Thyroid gland (tissue), 4 donors: Measurements from ENCODE around the gene TNS4. TPM values are rescaled to one million over a fixed set of nuclear protein-coding genes. Genes with fewer than 3 reads are reported as not detected.

ENCODE experiments used
- DNase-seq, 2 donors: peaks; one replicate each; pipeline ENCODE4 v3.0.0-alpha.2; 2019
- H3K27ac ChIP-seq, 3 donors: fragments of 200-600 bp; sonication (generic); 1 replicate in 2 of 3; 2 replicates in 1 of 3; pipeline ENCODE4 v1.5.1; 2016 to 2019; ENCODE audit warnings: mild to moderate bottlenecking in 1 of 3, moderate library complexity in 1 of 3
- H3K27me3 ChIP-seq: fragments of 200-600 bp; sonication (generic); one replicate; pipeline ENCODE4 v1.5.1; 2019
- H3K36me3 ChIP-seq, 2 donors: fragments of 200-600 bp; sonication (generic); one replicate each; pipeline ENCODE4 v1.5.1; 2016 to 2019
- H3K4me1 ChIP-seq, 2 donors: fragments of 200-600 bp; sonication (generic); one replicate each; pipeline ENCODE4 v1.5.1; 2017 to 2019
- H3K4me3 ChIP-seq, 3 donors: fragments of 200-600 bp; sonication (generic); replicated peaks in 1 of 3; 1 replicate in 2 of 3; 2 replicates in 1 of 3; pipeline ENCODE4 v1.5.1; 2016; ENCODE audit warnings: mild to moderate bottlenecking in 1 of 3
- H3K9me3 ChIP-seq: fragments of 200-600 bp; sonication (generic); one replicate; pipeline ENCODE4 v1.5.1; 2017
- POLR2A ChIP-seq, 2 donors: fragments of 450-650 bp; IDR thresholded peaks; one replicate each; pipeline ENCODE4 v1.6.1; 2017; ENCODE audit warnings: antibody characterized with exemption in 2 of 2, mild to moderate bottlenecking in 2 of 2, moderate library complexity in 1 of 2
- WGBS, 2 donors: methylation state at CpG; one replicate each; pipeline ENCODE4 v1.1.5; 2017; 5-methylcytosine and 5-hydroxymethylcytosine counted together
- intact Hi-C: fragments of 100-400 bp; cut with DNase I; formaldehyde crosslinking; loops from one replicate; pipeline ENCODE4 v1.15.1; 2023
- total RNA-seq, 4 donors: library from RNA; depleted of rRNA; stranded (reverse); fragments of >200 nt; gene quantifications; one replicate each; pipeline ENCODE4 v1.2.3, GENCODE V29; 2016
- TF ChIP-seq, protein P1 (sequence below), 6 experiments: fragments of 200-600 bp in 3 of 6; fragments of 450-650 bp in 3 of 6; sonication (generic) in 3 of 6; IDR thresholded peaks; one replicate each; pipeline ENCODE4 v1.5.1; 2016 to 2019; ENCODE audit warnings: antibody characterized with exemption in 6 of 6, mild to moderate bottlenecking in 2 of 6, inconsistent platforms in 1 of 6, moderate library complexity in 1 of 6

TNS4 gene
- total RNA-seq, 4 donors from 2014 or later, result 5.4 to 24.7 (median 16.2) TPM

DNA sequence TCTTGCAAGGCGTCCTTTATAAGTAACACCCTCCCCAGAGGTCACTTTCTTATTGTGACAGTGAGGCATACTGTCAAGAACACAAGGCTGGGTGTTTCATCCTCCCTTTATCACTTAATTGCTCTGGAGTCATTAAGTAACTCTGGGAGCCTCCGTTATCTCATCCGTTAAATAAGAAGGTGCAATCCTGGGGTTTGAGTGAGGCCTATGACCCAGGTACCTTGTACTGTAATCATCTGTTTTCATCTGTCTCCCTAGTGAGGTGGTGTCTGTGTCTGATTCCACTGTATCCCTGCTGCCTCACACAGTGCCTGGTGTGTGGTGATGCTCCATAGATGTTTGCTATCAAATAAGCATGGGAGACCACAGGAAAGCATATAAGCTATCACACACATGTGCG, 17.7 kb downstream of the TNS4 start:
- Histone ChIP-seq H3K4me3 (no peak overlapping the region), H3K9me3 (no peaks in the 10 kb centered on the region), H3K27me3 (no peaks in the 10 kb centered on the region), H3K4me1 (peaks cover 0 to 32% of the 10 kb centered on the region in 2 donors), H3K27ac (no peak overlapping the region), H3K36me3 (peaks cover 0 to 3% of the 10 kb centered on the region in 2 donors)
- DNase-seq, result no peak
- TF ChIP-seq, protein P1, sequence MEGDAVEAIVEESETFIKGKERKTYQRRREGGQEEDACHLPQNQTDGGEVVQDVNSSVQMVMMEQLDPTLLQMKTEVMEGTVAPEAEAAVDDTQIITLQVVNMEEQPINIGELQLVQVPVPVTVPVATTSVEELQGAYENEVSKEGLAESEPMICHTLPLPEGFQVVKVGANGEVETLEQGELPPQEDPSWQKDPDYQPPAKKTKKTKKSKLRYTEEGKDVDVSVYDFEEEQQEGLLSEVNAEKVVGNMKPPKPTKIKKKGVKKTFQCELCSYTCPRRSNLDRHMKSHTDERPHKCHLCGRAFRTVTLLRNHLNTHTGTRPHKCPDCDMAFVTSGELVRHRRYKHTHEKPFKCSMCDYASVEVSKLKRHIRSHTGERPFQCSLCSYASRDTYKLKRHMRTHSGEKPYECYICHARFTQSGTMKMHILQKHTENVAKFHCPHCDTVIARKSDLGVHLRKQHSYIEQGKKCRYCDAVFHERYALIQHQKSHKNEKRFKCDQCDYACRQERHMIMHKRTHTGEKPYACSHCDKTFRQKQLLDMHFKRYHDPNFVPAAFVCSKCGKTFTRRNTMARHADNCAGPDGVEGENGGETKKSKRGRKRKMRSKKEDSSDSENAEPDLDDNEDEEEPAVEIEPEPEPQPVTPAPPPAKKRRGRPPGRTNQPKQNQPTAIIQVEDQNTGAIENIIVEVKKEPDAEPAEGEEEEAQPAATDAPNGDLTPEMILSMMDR (IDR thresholded peaks at IDR 0.05), result no peak
- TF ChIP-seq POLR2A (IDR thresholded peaks at IDR 0.05), result no peak
- WGBS, 2 donors, result 92 to 98% methylated on average over 4 of the region's 4 CpGs
- intact Hi-C loops, result no loop called here

GRCh38 chr17:40482722-40483121, 18.7 kb downstream of the TNS4 start:
- intact Hi-C loops, result no loop called here
- WGBS, 2 donors, result 92 to 95% methylated on average over 6 of the region's 6 CpGs

GRCh38 chr17:40481106-40481505, 20.3 kb downstream of the TNS4 start:
- no peaks in the 10 kb centered on the region for H3K36me3 ChIP-seq
- no peak overlapping the region for H3K4me3 ChIP-seq
- DNase-seq, result no peak
- peaks cover 0 to 24% of the 10 kb centered on the region in 2 donors for H3K4me1 ChIP-seq
- intact Hi-C loops, result no loop called here
- no peak for TF ChIP-seq POLR2A (IDR thresholded peaks at IDR 0.05)
- TF ChIP-seq, protein P1 (IDR thresholded peaks at IDR 0.05), result no peak
- H3K9me3 ChIP-seq, result no peaks in the 10 kb centered on the region
- no peaks in the 10 kb centered on the region for H3K27me3 ChIP-seq
- H3K27ac ChIP-seq, result no peak overlapping the region
- 85 to 93% methylated on average over 7 of the region's 7 CpGs for WGBS, 2 donors

More at GRCh38 chr17:40482722-40483121, 18.7 kb downstream of the TNS4 start:
- H3K9me3 ChIP-seq, result no peaks in the 10 kb centered on the region
- H3K27ac ChIP-seq, result no peak overlapping the region
- peaks cover 0 to 32% of the 10 kb centered on the region in 2 donors for H3K4me1 ChIP-seq
- no peak overlapping the region for H3K4me3 ChIP-seq
- TF ChIP-seq, protein P1 (IDR thresholded peaks at IDR 0.05), result no peak
- TF ChIP-seq POLR2A (IDR thresholded peaks at IDR 0.05), result no peak
- H3K27me3 ChIP-seq, result no peaks in the 10 kb centered on the region
- H3K36me3 ChIP-seq, result peaks cover 0 to under 1% of the 10 kb centered on the region in 2 donors
- no peak for DNase-seq

DNA sequence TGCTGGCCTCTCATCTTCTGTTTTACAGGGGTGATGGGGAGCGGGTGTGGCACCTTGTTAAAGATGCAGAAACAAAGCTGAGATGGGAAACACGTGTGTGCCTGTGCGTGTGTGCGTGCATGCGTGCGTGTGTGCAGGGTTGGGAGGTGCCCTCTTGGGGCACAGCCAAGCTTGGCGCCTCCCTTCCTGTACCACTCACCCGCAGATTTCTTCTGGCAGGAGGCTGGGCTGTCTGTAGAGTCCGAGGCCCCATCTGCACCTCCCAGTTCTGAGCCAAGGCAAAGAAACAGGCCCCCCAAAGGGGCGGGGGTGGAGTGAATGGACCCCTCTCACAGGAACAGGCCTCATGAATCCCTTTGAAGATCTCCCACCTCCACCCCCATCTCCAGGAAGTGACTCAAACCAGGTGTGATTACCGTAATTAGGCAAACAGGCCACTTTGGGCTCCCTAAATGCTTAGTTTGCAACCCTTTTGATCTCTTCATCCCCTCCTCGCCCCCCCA, 20.9 kb downstream of the TNS4 start:
- Histone ChIP-seq H3K27me3 (no peaks in the 10 kb centered on the region), H3K4me3 (no peak overlapping the region), H3K9me3 (no peaks in the 10 kb centered on the region), H3K36me3 (no peaks in the 10 kb centered on the region), H3K27ac (no peak overlapping the region), H3K4me1 (peaks cover 4 to 24% of the 10 kb centered on the region in 2 donors)
- WGBS, 2 donors, result 70 to 72% methylated on average over 12 of the region's 12 CpGs
- TF ChIP-seq, protein P1 (IDR thresholded peaks at IDR 0.05), result no peak
- TF ChIP-seq POLR2A (IDR thresholded peaks at IDR 0.05), result no peak
- no peak for DNase-seq
- intact Hi-C loops, result no loop called here

GRCh38 chr17:40479754-40480480, 21.5 kb downstream of the TNS4 start:
- TF ChIP-seq POLR2A (IDR thresholded peaks at IDR 0.05), result no peak
- TF ChIP-seq, protein P1 (IDR thresholded peaks at IDR 0.05), result no peak
- no peaks in the 10 kb centered on the region for H3K36me3 ChIP-seq
- peaks cover 6 to 23% of the 10 kb centered on the region in 2 donors for H3K4me1 ChIP-seq
- DNase-seq, result no peak
- no peak overlapping the region for H3K27ac ChIP-seq
- intact Hi-C loops, result loop anchor here (5.0 kb wide), 1 partner anchor 52 kb away; no protein-coding TSS in a partner anchor
- 57 to 73% methylated on average over 5 to 6 of the region's 9 CpGs for WGBS, 2 donors
- no peaks in the 10 kb centered on the region for H3K9me3 ChIP-seq
- H3K4me3 ChIP-seq, result no peak overlapping the region
- no peaks in the 10 kb centered on the region for H3K27me3 ChIP-seq
